ENCODE data around the gene ZNF577. TPM values are rescaled to one million over a fixed set of nuclear protein-coding genes. Genes with fewer than 3 reads are reported as not detected.

Gene ZNF577
- 27.5 and 29.5 TPM in 2 replicates for total RNA-seq
- long read RNA-seq, transcript ZNF577-218 (7 exons, 1,865 nt) = minor isoform, 11 of 77 reads
- long read RNA-seq, transcript ZNF577-204 (6 exons, 2,758 nt) = major isoform, 13 of 77 reads
- long read RNA-seq, partial matches to known transcripts = 14 of 77 reads
- long read RNA-seq, other reads (novel, unspliced or antisense) = 37 of 77 reads

DNA sequence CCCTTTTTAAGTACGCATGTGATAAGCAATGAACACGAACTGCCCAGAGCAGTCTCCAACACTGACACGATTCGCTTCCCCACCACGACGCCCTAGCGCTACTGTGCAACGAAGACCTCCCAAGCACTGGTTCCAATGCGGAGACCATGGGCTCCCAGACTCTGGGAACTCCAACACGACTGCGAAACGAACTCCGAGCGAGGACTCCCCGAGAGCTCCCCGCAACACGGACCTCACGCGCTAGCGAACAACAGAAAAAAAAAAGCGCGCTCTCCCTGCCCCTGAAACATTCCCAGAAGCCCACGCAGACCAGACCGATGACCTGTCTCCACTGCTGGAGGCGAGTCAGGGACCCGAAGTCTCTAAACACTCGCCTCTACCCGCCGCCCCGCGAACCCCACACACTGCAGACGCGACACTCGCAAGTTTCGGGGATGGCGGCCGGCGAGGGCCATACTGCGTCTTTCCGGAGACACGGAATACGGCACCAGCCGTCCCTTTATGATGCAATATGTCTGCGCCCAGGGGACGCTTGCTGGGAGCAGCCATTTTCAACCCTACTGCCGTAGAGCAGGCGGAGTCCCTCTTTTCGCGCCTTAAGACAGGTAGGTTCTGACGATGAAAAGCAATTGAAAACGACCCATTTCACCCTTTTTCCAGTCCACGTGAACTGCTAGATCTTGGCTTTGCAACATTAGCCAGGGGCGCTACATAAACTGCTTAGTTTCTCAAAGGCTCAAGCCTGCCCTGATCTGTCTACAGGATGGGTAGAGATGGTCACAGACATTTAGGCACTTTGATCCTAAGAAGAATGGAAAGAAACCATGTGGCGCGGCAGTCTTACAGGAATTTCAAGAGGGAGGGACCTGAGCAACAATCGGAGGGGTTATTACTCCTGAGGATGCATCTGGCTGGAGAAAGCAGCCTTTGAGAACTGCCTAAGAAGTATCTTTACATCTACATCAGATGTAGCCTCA is at the start of gene ZNF577:
Gene ZNF577, minus strand, starts transcription at position 430 of the 977 bp plus-strand sequence. CDS start 7,569 bp downstream, outside the sequence.
- Mint-ChIP-seq H3K27me3 (no peaks in the 10 kb centered on the region), H3K9me3 (ENCODE audit: low read depth) (peaks cover 53% of the 10 kb centered on the region), H3K27ac (peak within 1 kb of the TSS; percentile 100), H3K4me1 (ENCODE audit: low read depth) (no peaks in the 10 kb centered on the region), H3K36me3 (ENCODE audit: insufficient read depth) (peaks cover 80% of the 10 kb centered on the region), H3K4me3 (ENCODE audit: low read depth) (peak within 1 kb of the TSS; percentile 99)
- DNase-seq (ENCODE audit: low spot score, unreplicated experiment) = peak; percentile 77
- TF ChIP-seq, protein P1, sequence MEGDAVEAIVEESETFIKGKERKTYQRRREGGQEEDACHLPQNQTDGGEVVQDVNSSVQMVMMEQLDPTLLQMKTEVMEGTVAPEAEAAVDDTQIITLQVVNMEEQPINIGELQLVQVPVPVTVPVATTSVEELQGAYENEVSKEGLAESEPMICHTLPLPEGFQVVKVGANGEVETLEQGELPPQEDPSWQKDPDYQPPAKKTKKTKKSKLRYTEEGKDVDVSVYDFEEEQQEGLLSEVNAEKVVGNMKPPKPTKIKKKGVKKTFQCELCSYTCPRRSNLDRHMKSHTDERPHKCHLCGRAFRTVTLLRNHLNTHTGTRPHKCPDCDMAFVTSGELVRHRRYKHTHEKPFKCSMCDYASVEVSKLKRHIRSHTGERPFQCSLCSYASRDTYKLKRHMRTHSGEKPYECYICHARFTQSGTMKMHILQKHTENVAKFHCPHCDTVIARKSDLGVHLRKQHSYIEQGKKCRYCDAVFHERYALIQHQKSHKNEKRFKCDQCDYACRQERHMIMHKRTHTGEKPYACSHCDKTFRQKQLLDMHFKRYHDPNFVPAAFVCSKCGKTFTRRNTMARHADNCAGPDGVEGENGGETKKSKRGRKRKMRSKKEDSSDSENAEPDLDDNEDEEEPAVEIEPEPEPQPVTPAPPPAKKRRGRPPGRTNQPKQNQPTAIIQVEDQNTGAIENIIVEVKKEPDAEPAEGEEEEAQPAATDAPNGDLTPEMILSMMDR (IDR thresholded peaks at IDR 0.05; ENCODE audit: unreplicated experiment) = no peak

- Mint-ChIP-seq H3K9me3 (ENCODE audit: low read depth) (peaks cover 43% of the 10 kb centered on the region), H3K4me3 (ENCODE audit: low read depth) (no peak overlapping the region), H3K36me3 (ENCODE audit: insufficient read depth) (peaks cover 89% of the 10 kb centered on the region), H3K27ac (no peak overlapping the region), H3K4me1 (ENCODE audit: low read depth) (peaks cover 7% of the 10 kb centered on the region), H3K27me3 (no peaks in the 10 kb centered on the region)
- DNase-seq (ENCODE audit: low spot score, unreplicated experiment) = no peak
- TF ChIP-seq, protein P1 (IDR thresholded peaks at IDR 0.05; ENCODE audit: unreplicated experiment) = no peak
Observed at GRCh38 chr19:51931921-51932320, 44.2 kb upstream of the ZNF577 start.

DNA sequence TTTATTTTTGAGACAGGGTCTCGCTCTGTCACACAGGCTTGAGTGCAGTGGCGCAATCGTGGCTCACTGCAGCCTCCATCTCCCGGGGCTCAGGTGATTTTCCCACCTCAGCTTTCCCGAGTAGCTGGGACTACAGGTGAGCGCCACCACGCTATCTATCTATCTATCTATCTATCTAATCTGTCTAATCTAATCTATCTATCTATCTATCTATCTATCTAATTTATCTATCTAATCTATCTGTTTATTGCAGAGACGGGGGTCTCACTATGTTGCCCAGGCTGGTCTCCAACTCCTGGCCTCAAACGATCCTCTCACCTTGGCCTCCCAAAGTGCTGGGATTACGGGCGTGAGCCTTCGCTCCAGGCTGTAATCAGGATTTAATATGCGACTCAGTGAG is 40.1 kb upstream of the ZNF577 start:
- peak overlapping the region; percentile 96 for H3K4me3 Mint-ChIP-seq (ENCODE audit: low read depth)
- H3K4me1 Mint-ChIP-seq (ENCODE audit: low read depth) = peaks cover 7% of the 10 kb centered on the region
- TF ChIP-seq, protein P1 (IDR thresholded peaks at IDR 0.05; ENCODE audit: unreplicated experiment) = no peak
- H3K27ac Mint-ChIP-seq = peak overlapping the region; percentile 99
- H3K9me3 Mint-ChIP-seq (ENCODE audit: low read depth) = peaks cover 48% of the 10 kb centered on the region
- peaks cover 57% of the 10 kb centered on the region for H3K36me3 Mint-ChIP-seq (ENCODE audit: insufficient read depth)
- no peaks in the 10 kb centered on the region for H3K27me3 Mint-ChIP-seq
- DNase-seq (ENCODE audit: low spot score, unreplicated experiment) = no peak

GRCh38 chr19:51926784-51927741 is 39.3 kb upstream of the ZNF577 start, which contains the start of gene ZNF613:
Gene ZNF613 (plus strand): TSS chr19:51927472. CDS start chr19:51936221, 8,749 bp downstream.
- H3K4me1 Mint-ChIP-seq (ENCODE audit: low read depth) = peaks cover 7% of the 10 kb centered on the region
- DNase-seq (ENCODE audit: low spot score, unreplicated experiment) = peak; percentile 60
- H3K36me3 Mint-ChIP-seq (ENCODE audit: insufficient read depth) = peaks cover 53% of the 10 kb centered on the region
- H3K27me3 Mint-ChIP-seq = no peaks in the 10 kb centered on the region
- H3K27ac Mint-ChIP-seq = peak within 1 kb of the TSS; percentile 99
- TF ChIP-seq, protein P1 (IDR thresholded peaks at IDR 0.05; ENCODE audit: unreplicated experiment) = peak; percentile 43
- H3K9me3 Mint-ChIP-seq (ENCODE audit: low read depth) = peaks cover 50% of the 10 kb centered on the region
- peak within 1 kb of the TSS; percentile 96 for H3K4me3 Mint-ChIP-seq (ENCODE audit: low read depth)

Measured in progenitor cell of endocrine pancreas (in vitro differentiated cells).